ENCODE results near the gene TPRX2.
"Not testable (repeated sequence)": the region's sequence is repeated elsewhere in the genome, so short reads cannot be mapped to it uniquely, and the experiment has no call there.

Gene TPRX2

GRCh38 chr19:47895165-47895782, 36.2 kb downstream of the TPRX2 start:
- Histone ChIP-seq H3K4me1 (ENCODE audit: control insufficient read depth, insufficient read depth, low read length) (no peaks in the 10 kb centered on the region), H3K36me3 (ENCODE audit: insufficient read depth, low read length) (no peaks in the 10 kb centered on the region), H3K4me3 (ENCODE audit: low read length) (no peak overlapping the region), H3K9me3 (replicated peaks; ENCODE audit: low read length) (no peaks in the 10 kb centered on the region), H3K27me3 (ENCODE audit: control insufficient read depth, insufficient read depth, low read length) (peaks cover 15% of the 10 kb centered on the region), H3K4me2 (ENCODE audit: low read length) (no peak overlapping the region), H3K9ac (ENCODE audit: low read depth, low read length) (no peak overlapping the region)

GRCh38 chr19:47896019-47896418, 37.0 kb downstream of the TPRX2 start:
- H3K4me3 ChIP-seq (ENCODE audit: low read length): no peak overlapping the region
- H3K4me2 ChIP-seq (ENCODE audit: low read length): no peak overlapping the region
- no peaks in the 10 kb centered on the region for H3K9me3 ChIP-seq (replicated peaks; ENCODE audit: low read length)
- peaks cover 15% of the 10 kb centered on the region for H3K27me3 ChIP-seq (ENCODE audit: control insufficient read depth, insufficient read depth, low read length)
- H3K36me3 ChIP-seq (ENCODE audit: insufficient read depth, low read length): no peaks in the 10 kb centered on the region
- no peak overlapping the region for H3K9ac ChIP-seq (ENCODE audit: low read depth, low read length)
- no peaks in the 10 kb centered on the region for H3K4me1 ChIP-seq (ENCODE audit: control insufficient read depth, insufficient read depth, low read length)

GRCh38 chr19:47896773-47897172, 37.7 kb downstream of the TPRX2 start:
- Histone ChIP-seq H3K9ac (ENCODE audit: low read depth, low read length) (no peak overlapping the region), H3K4me1 (ENCODE audit: control insufficient read depth, insufficient read depth, low read length) (no peaks in the 10 kb centered on the region), H3K4me3 (ENCODE audit: low read length) (no peak overlapping the region), H3K27me3 (ENCODE audit: control insufficient read depth, insufficient read depth, low read length) (peaks cover 20% of the 10 kb centered on the region), H3K36me3 (ENCODE audit: insufficient read depth, low read length) (no peaks in the 10 kb centered on the region), H3K9me3 (replicated peaks; ENCODE audit: low read length) (no peaks in the 10 kb centered on the region), H3K4me2 (ENCODE audit: low read length) (no peak overlapping the region)

GRCh38 chr19:47897861-47898260, 38.8 kb downstream of the TPRX2 start:
- no peaks in the 10 kb centered on the region for H3K4me1 ChIP-seq (ENCODE audit: control insufficient read depth, insufficient read depth, low read length)
- H3K4me2 ChIP-seq (ENCODE audit: low read length): no peak overlapping the region
- H3K27me3 ChIP-seq (ENCODE audit: control insufficient read depth, insufficient read depth, low read length): peaks cover 25% of the 10 kb centered on the region
- H3K4me3 ChIP-seq (ENCODE audit: low read length): no peak overlapping the region
- no peaks in the 10 kb centered on the region for H3K9me3 ChIP-seq (replicated peaks; ENCODE audit: low read length)
- H3K36me3 ChIP-seq (ENCODE audit: insufficient read depth, low read length): no peaks in the 10 kb centered on the region
- no peak overlapping the region for H3K9ac ChIP-seq (ENCODE audit: low read depth, low read length)

- Histone ChIP-seq H3K9me3 (replicated peaks; ENCODE audit: low read length) (no peaks in the 10 kb centered on the region), H3K36me3 (ENCODE audit: insufficient read depth, low read length) (no peaks in the 10 kb centered on the region), H3K9ac (ENCODE audit: low read depth, low read length) (no peak overlapping the region), H3K4me3 (ENCODE audit: low read length) (no peak overlapping the region), H3K4me1 (ENCODE audit: control insufficient read depth, insufficient read depth, low read length) (no peaks in the 10 kb centered on the region), H3K4me2 (ENCODE audit: low read length) (no peak overlapping the region), H3K27me3 (ENCODE audit: control insufficient read depth, insufficient read depth, low read length) (peaks cover 26% of the 10 kb centered on the region)
These were observed 40.3 kb downstream of the TPRX2 start for GRCh38 chr19:47899335-47899734.

GRCh38 chr19:47901370-47901769, 42.3 kb downstream of the TPRX2 start:
- no peak overlapping the region for H3K4me2 ChIP-seq (ENCODE audit: low read length)
- no peaks in the 10 kb centered on the region for H3K9me3 ChIP-seq (replicated peaks; ENCODE audit: low read length)
- H3K27me3 ChIP-seq (ENCODE audit: control insufficient read depth, insufficient read depth, low read length): peaks cover 26% of the 10 kb centered on the region
- H3K4me3 ChIP-seq (ENCODE audit: low read length): no peak overlapping the region
- H3K9ac ChIP-seq (ENCODE audit: low read depth, low read length): no peak overlapping the region
- no peaks in the 10 kb centered on the region for H3K4me1 ChIP-seq (ENCODE audit: control insufficient read depth, insufficient read depth, low read length)
- no peaks in the 10 kb centered on the region for H3K36me3 ChIP-seq (ENCODE audit: insufficient read depth, low read length)

- H3K4me3 ChIP-seq (ENCODE audit: low read length); H3K9me3 ChIP-seq (replicated peaks; ENCODE audit: low read length); H3K27me3 ChIP-seq (ENCODE audit: control insufficient read depth, insufficient read depth, low read length); H3K36me3 ChIP-seq (ENCODE audit: insufficient read depth, low read length); H3K4me1 ChIP-seq (ENCODE audit: control insufficient read depth, insufficient read depth, low read length); H3K4me2 ChIP-seq (ENCODE audit: low read length); H3K9ac ChIP-seq (ENCODE audit: low read depth, low read length): not testable (repeated sequence)
These were observed 50.3 kb downstream of the TPRX2 start for GRCh38 chr19:47909350-47909749.

GRCh38 chr19:47910191-47910590, 51.2 kb downstream of the TPRX2 start:
- not testable (repeated sequence) for H3K9me3 ChIP-seq (replicated peaks; ENCODE audit: low read length); H3K4me2 ChIP-seq (ENCODE audit: low read length); H3K9ac ChIP-seq (ENCODE audit: low read depth, low read length); H3K36me3 ChIP-seq (ENCODE audit: insufficient read depth, low read length); H3K27me3 ChIP-seq (ENCODE audit: control insufficient read depth, insufficient read depth, low read length); H3K4me1 ChIP-seq (ENCODE audit: control insufficient read depth, insufficient read depth, low read length); H3K4me3 ChIP-seq (ENCODE audit: low read length)
